DND-41 (cell line): Measurements from ENCODE around the gene TEDC1.

ENCODE experiments used
- ATAC-seq: fragments of 200-7000 bp; cut with Tn5 transposase; 3 replicates; pipeline ENCODE4 v1.9.1; 2021; ENCODE audit warnings: low read depth; ENCODE audit not compliant: insufficient read depth
- DNase-seq: peaks from one replicate; pipeline ENCODE4 v3.0.0-alpha.2; 2020
- H2AFZ ChIP-seq: 2 replicates; pipeline ENCODE4 v1.6.0; 2012; ENCODE audit warnings: low read depth, low read length
- H3K27ac ChIP-seq: 2 replicates; pipeline ENCODE4 v1.5.1; 2012; ENCODE audit warnings: low read length, inconsistent platforms
- H3K27me3 ChIP-seq: fragments of 200-600 bp; sonication (generic); 2 replicates; pipeline ENCODE4 v1.6.0; 2012; ENCODE audit warnings: low read length, mild to moderate bottlenecking, inconsistent platforms; ENCODE audit not compliant: insufficient read depth, poor library complexity
- H3K36me3 ChIP-seq: 2 replicates; pipeline ENCODE4 v1.5.1; 2012; ENCODE audit warnings: low read length, inconsistent platforms; ENCODE audit not compliant: insufficient read depth
- H3K4me1 ChIP-seq: 2 replicates; pipeline ENCODE4 v1.5.1; 2012; ENCODE audit warnings: mild to moderate bottlenecking, low read length; ENCODE audit not compliant: insufficient read depth
- H3K4me2 ChIP-seq: 2 replicates; pipeline ENCODE4 v1.6.0; 2012; ENCODE audit warnings: mild to moderate bottlenecking, moderate library complexity, low read length, inconsistent platforms; ENCODE audit not compliant: insufficient read depth
- H3K4me3 ChIP-seq, 2 experiments: fragments of 200-600 bp in 1 of 2; shearing (Covaris generic) in 1 of 2; 2 replicates each; pipeline ENCODE4 v1.5.1; 2012 to 2016; ENCODE audit warnings: inconsistent platforms in 2 of 2, low read length in 2 of 2, mild to moderate bottlenecking in 2 of 2, low read depth in 1 of 2, moderate library complexity in 1 of 2
- H3K79me2 ChIP-seq: 2 replicates; pipeline ENCODE4 v1.6.0; 2012; ENCODE audit warnings: low read length, inconsistent platforms; ENCODE audit not compliant: insufficient read depth
- H3K9ac ChIP-seq: 2 replicates; pipeline ENCODE4 v1.6.0; 2012; ENCODE audit warnings: low read depth, mild to moderate bottlenecking, inconsistent platforms, low read length, moderate library complexity
- H3K9me3 ChIP-seq: 2 replicates; pipeline ENCODE4 v1.5.1; 2012; ENCODE audit warnings: low read length, moderate library complexity, mild to moderate bottlenecking, inconsistent platforms; ENCODE audit not compliant: insufficient read depth, severe bottlenecking
- H4K20me1 ChIP-seq: 2 replicates; pipeline ENCODE4 v1.6.0; 2012; ENCODE audit warnings: low read length; ENCODE audit not compliant: insufficient read depth
- CTCF ChIP-seq: IDR thresholded peaks from 2 replicates; pipeline ENCODE4 v1.5.1; 2012; ENCODE audit warnings: borderline replicate concordance, low read length, moderate library complexity, mild to moderate bottlenecking; ENCODE audit not compliant: poor library complexity, severe bottlenecking; ENCODE audit errors: extremely low read depth
- EZH2 ChIP-seq: IDR thresholded peaks from 3 replicates; pipeline ENCODE4 v1.6.1; 2012; ENCODE audit warnings: borderline replicate concordance, low read depth, mild to moderate bottlenecking, moderate library complexity, low read length, inconsistent platforms; ENCODE audit not compliant: severe bottlenecking

Gene TEDC1

DNA sequence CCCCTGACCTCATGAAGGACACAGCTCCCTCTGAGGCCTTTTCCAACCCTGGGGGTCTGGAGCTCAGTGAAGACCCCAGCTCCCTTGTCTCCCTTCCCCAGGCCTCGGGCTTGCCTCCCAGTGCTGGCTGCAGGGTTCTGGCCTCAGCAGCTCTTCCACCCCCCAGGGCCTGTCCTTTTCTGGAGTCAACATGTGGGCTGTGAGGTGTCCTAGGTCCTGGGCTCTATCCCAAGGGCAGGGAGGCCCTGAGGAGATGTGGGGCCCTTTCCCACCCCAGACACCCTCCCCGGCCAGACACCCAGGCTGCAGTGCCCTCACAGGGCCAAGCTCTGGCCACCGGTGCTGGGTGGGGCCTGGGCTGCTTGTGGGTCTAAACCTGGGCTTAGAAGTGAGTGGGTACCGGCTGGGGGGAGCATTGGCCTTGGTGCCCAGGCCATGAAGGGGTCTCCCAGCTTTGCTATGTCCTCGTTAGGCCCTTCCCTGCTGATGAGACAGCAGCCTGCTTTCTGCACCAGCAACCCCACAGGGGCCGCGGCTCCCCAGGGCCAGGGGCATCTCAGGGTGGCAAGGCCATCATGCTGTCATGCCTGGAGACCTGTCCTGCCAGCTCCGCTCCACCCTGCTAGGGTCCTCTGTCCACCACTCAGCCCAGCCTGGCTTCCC, 19.1 kb upstream of the TEDC1 start:
- H3K4me1 ChIP-seq: peaks cover 19% of the 10 kb centered on the region
- ATAC-seq (no peak), DNase-seq (no peak)
- H3K9ac ChIP-seq: no peak overlapping the region
- H3K4me3 ChIP-seq: no peak overlapping the region
- H3K79me2 ChIP-seq: no peaks in the 10 kb centered on the region
- H3K27me3 ChIP-seq: no peaks in the 10 kb centered on the region
- H2AFZ ChIP-seq: no peak overlapping the region
- TF ChIP-seq CTCF (no peak), EZH2 (no peak)
- no peaks in the 10 kb centered on the region for H3K9me3 ChIP-seq
- peaks cover 28% of the 10 kb centered on the region for H3K36me3 ChIP-seq
- no peak overlapping the region for H3K27ac ChIP-seq
- H4K20me1 ChIP-seq: peaks cover 45% of the 10 kb centered on the region
- no peak overlapping the region for H3K4me2 ChIP-seq

- no peak overlapping the region for H2AFZ ChIP-seq
- H3K9me3 ChIP-seq: no peaks in the 10 kb centered on the region
- TF ChIP-seq EZH2 (no peak), CTCF (no peak)
- H3K79me2 ChIP-seq: no peaks in the 10 kb centered on the region
- H4K20me1 ChIP-seq: peaks cover 39% of the 10 kb centered on the region
- H3K36me3 ChIP-seq: peaks cover 23% of the 10 kb centered on the region
- DNase-seq (no peak), ATAC-seq (no peak)
- H3K4me2 ChIP-seq: no peak overlapping the region
- H3K4me3 ChIP-seq: no peak overlapping the region
- H3K9ac ChIP-seq: no peak overlapping the region
- H3K27ac ChIP-seq: no peak overlapping the region
- H3K27me3 ChIP-seq: no peaks in the 10 kb centered on the region
- H3K4me1 ChIP-seq: peaks cover 19% of the 10 kb centered on the region
These were observed 18.5 kb upstream of the TEDC1 start for GRCh38 chr14:105472486-105472991.

GRCh38 chr14:105473033-105473676, 17.9 kb upstream of the TEDC1 start:
- Histone ChIP-seq H3K79me2 (no peaks in the 10 kb centered on the region), H3K9me3 (no peaks in the 10 kb centered on the region), H2AFZ (no peak overlapping the region), H3K4me1 (peaks cover 19% of the 10 kb centered on the region), H3K36me3 (peaks cover 16% of the 10 kb centered on the region), H3K4me2 (peak overlapping the region; percentile 80), H3K27me3 (peaks cover 5% of the 10 kb centered on the region), H4K20me1 (peaks cover 36% of the 10 kb centered on the region), H3K9ac (no peak overlapping the region), H3K27ac (no peak overlapping the region), H3K4me3 (no peak overlapping the region)
- no peak for ATAC-seq
- no peak for DNase-seq
- TF ChIP-seq CTCF: no peak
- TF ChIP-seq EZH2: no peak
